IMR-90 (cell line): ENCODE data around the gene MAN2B1. TPM values are rescaled to one million over a fixed set of nuclear protein-coding genes. Genes with fewer than 3 reads are reported as not detected.

Experiments used
- ATAC-seq: fragments of 200-7000 bp; cut with Tn5 transposase; 2 replicates; pipeline ENCODE4 v1.9.1; 2020; ENCODE audit warnings: low read depth, mild to moderate bottlenecking, moderate library complexity
- BruUV-seq: library from RNA; stranded (reverse); fragments of 400-500 nt; replicated peaks from 2 replicates; lab custom pipeline; 2021; lab: Mats Ljungman, UMichigan
- CTCF ChIA-PET: fragments of 300-600 bp; formaldehyde crosslinking; extraction: SDS; loops from one replicate; lab custom pipeline; 2021; ENCODE audit warnings: antibody characterized with exemption; lab: Yijun Ruan, JAX
- POLR2A ChIA-PET: fragments of 300-600 bp; sonication (Branson Sonifier 250); formaldehyde crosslinking; loops from one replicate; lab custom pipeline; 2022; ENCODE audit warnings: antibody characterized with exemption; ENCODE audit not compliant: unreplicated experiment; lab: Charles Lee
- DNase-seq: peaks from one replicate; pipeline ENCODE4 v3.0.0; 2013
- H2AFZ ChIP-seq: replicated peaks from 2 replicates; pipeline ENCODE3; 2013; ENCODE audit warnings: low read length, mild to moderate bottlenecking; ENCODE audit not compliant: poor library complexity
- H2AK5ac ChIP-seq: 2 replicates; pipeline ENCODE4 v1.6.1; 2013; ENCODE audit warnings: low read depth, low read length, inconsistent platforms
- H2AK9ac ChIP-seq: replicated peaks from 2 replicates; pipeline ENCODE3; 2013; ENCODE audit warnings: mild to moderate bottlenecking, low read depth, low read length, moderate library complexity; ENCODE audit not compliant: poor library complexity
- H2BK120ac ChIP-seq: 2 replicates; pipeline ENCODE4 v1.6.1; 2013; ENCODE audit warnings: low read depth, low read length, inconsistent platforms
- H2BK15ac ChIP-seq: 3 replicates; pipeline ENCODE4 v1.6.1; 2013; ENCODE audit warnings: low read depth, low read length, inconsistent platforms
- H2BK20ac ChIP-seq: 2 replicates; pipeline ENCODE4 v1.6.1; 2013; ENCODE audit warnings: low read depth, mild to moderate bottlenecking, inconsistent platforms, low read length, moderate library complexity
- H2BK5ac ChIP-seq: 2 replicates; pipeline ENCODE4 v1.6.1; 2013; ENCODE audit warnings: mild to moderate bottlenecking, low read depth, low read length, inconsistent platforms; ENCODE audit not compliant: poor library complexity, severe bottlenecking
- H3K14ac ChIP-seq: replicated peaks from 2 replicates; pipeline ENCODE4 v1.6.1; 2013; ENCODE audit warnings: low read depth, low read length, inconsistent platforms
- H3K18ac ChIP-seq: 2 replicates; pipeline ENCODE4 v1.6.1; 2013; ENCODE audit warnings: low read depth, low read length, control low read depth
- H3K23ac ChIP-seq: 2 replicates; pipeline ENCODE4 v1.6.1; 2013; ENCODE audit warnings: low read depth, low read length, inconsistent platforms
- H3K27ac ChIP-seq: 2 replicates; pipeline ENCODE4 v1.5.1; 2013; ENCODE audit warnings: mild to moderate bottlenecking, control low read depth, low read length; ENCODE audit not compliant: insufficient read depth
- H3K27me3 ChIP-seq: 2 replicates; pipeline ENCODE4 v1.6.1; 2013; ENCODE audit warnings: low read length; ENCODE audit not compliant: control insufficient read depth, insufficient read depth
- H3K36me3 ChIP-seq: 2 replicates; pipeline ENCODE4 v1.6.1; 2013; ENCODE audit warnings: low read length, mixed read lengths; ENCODE audit not compliant: control insufficient read depth, insufficient read depth
- H3K4ac ChIP-seq: 2 replicates; pipeline ENCODE4 v1.6.1; 2013; ENCODE audit warnings: low read depth, low read length, inconsistent platforms
- H3K4me1 ChIP-seq: 2 replicates; pipeline ENCODE4 v1.6.1; 2013; ENCODE audit warnings: low read length, mixed read lengths; ENCODE audit not compliant: control insufficient read depth, insufficient read depth
- H3K4me2 ChIP-seq: 2 replicates; pipeline ENCODE4 v1.6.1; 2013; ENCODE audit warnings: low read depth, mild to moderate bottlenecking, control low read depth, low read length, moderate library complexity
- H3K4me3 ChIP-seq: 2 replicates; pipeline ENCODE4 v1.5.1; 2013; ENCODE audit warnings: low read depth, mild to moderate bottlenecking, control low read depth, low read length, moderate library complexity; ENCODE audit not compliant: insufficient read depth
- H3K56ac ChIP-seq: 2 replicates; pipeline ENCODE4 v1.6.1; 2013; ENCODE audit warnings: low read length, inconsistent platforms; ENCODE audit not compliant: insufficient read depth; ENCODE audit errors: extremely low read depth
- H3K79me1 ChIP-seq, 2 experiments: 2 replicates each; pipeline ENCODE4 v1.6.1; 2013; ENCODE audit warnings: low read length in 2 of 2, inconsistent platforms in 1 of 2, low read depth in 1 of 2
- H3K9ac ChIP-seq: 2 replicates; pipeline ENCODE4 v1.6.1; 2013; ENCODE audit warnings: low read depth, low read length, control low read depth
- H3K9me1 ChIP-seq: 2 replicates; pipeline ENCODE4 v1.6.1; 2013; ENCODE audit warnings: low read length, inconsistent platforms; ENCODE audit not compliant: insufficient read depth
- H3K9me3 ChIP-seq: 2 replicates; pipeline ENCODE4 v1.6.1; 2013; ENCODE audit warnings: low read length; ENCODE audit not compliant: control insufficient read depth, insufficient read depth
- H4K20me1 ChIP-seq: 2 replicates; pipeline ENCODE4 v1.6.1; 2013; ENCODE audit warnings: low read length, inconsistent platforms; ENCODE audit not compliant: insufficient read depth
- H4K5ac ChIP-seq: 2 replicates; pipeline ENCODE4 v1.6.1; 2013; ENCODE audit warnings: mild to moderate bottlenecking, low read depth, low read length, control low read depth
- H4K8ac ChIP-seq, 2 experiments: 2 replicates each; pipeline ENCODE4 v1.6.1; 2013; ENCODE audit warnings: low read depth in 2 of 2, low read length in 2 of 2, control low read depth in 1 of 2, inconsistent platforms in 1 of 2
- H4K91ac ChIP-seq: 2 replicates; pipeline ENCODE4 v1.6.1; 2013; ENCODE audit warnings: low read depth, low read length, inconsistent platforms; ENCODE audit not compliant: insufficient read depth
- MAZ ChIP-seq: IDR thresholded peaks from 2 replicates; pipeline ENCODE4 v1.6.1; 2012; ENCODE audit warnings: low read depth, mild to moderate bottlenecking, low read length, improper control_type of control experiment, moderate library complexity, borderline replicate concordance
- MXI1 ChIP-seq: IDR thresholded peaks from 2 replicates; pipeline ENCODE4 v1.6.1; 2012; ENCODE audit warnings: low read depth, mild to moderate bottlenecking, low read length, moderate library complexity, borderline replicate concordance
- WGBS, 2 experiments: methylation state at CpG; one replicate each; pipeline versions ENCODE4 v1.1.5 to v1.1.7; 2013; ENCODE audit warnings: missing lambda C conversion rate in 2 of 2; ENCODE audit not compliant: insufficient read length in 1 of 2; ENCODE audit errors: extremely low coverage in 2 of 2; 5-methylcytosine and 5-hydroxymethylcytosine counted together
- dilution Hi-C: fragments of 300-500 bp; cut with HindIII; formaldehyde crosslinking; loops from one replicate; pipeline ENCODE4 v1.14.3; 2018; ENCODE audit warnings: low sequenced_read_pairs; ENCODE audit not compliant: unreplicated experiment
- in situ Hi-C: fragments of 300-500 bp; cut with MboI; formaldehyde crosslinking; loops from 3 replicates; pipeline ENCODE4 v1.14.3; 2019; ENCODE audit warnings: low sequenced_read_pairs, inconsistent platforms, mixed read lengths
- intact Hi-C: fragments of 100-400 bp; cut with micrococcal nuclease; formaldehyde crosslinking; loops from 2 replicates; pipeline ENCODE4 v1.10.0; 2022
- polyA plus RNA-seq, 3 experiments: library from polyadenylated mRNA; depleted of rRNA; stranded (reverse); fragments of >200 nt; gene quantifications; 2 replicates each; pipeline ENCODE4 v1.2.3, GENCODE V29; 2012; ENCODE audit warnings: low replicate concordance in 1 of 3
- total RNA-seq: library from RNA; depleted of rRNA; stranded (reverse); fragments of >200 nt; gene quantifications from 2 replicates; pipeline ENCODE4 v1.2.3, GENCODE V29; 2012
- TF ChIP-seq, protein P1 (sequence below): conservative IDR thresholded peaks from 2 replicates; pipeline ENCODE4 v1.5.1; 2012; ENCODE audit warnings: mild to moderate bottlenecking, low read depth, low read length, improper control_type of control experiment

Gene MAN2B1
- total and polyA plus RNA-seq, 2 of the 4 experiments (the other 2 are of a cell fraction), result 10.4 to 55.4 TPM

GRCh38 chr19:12628040-12629022, 38.2 kb downstream of the MAN2B1 start:
- TF ChIP-seq, protein P1, sequence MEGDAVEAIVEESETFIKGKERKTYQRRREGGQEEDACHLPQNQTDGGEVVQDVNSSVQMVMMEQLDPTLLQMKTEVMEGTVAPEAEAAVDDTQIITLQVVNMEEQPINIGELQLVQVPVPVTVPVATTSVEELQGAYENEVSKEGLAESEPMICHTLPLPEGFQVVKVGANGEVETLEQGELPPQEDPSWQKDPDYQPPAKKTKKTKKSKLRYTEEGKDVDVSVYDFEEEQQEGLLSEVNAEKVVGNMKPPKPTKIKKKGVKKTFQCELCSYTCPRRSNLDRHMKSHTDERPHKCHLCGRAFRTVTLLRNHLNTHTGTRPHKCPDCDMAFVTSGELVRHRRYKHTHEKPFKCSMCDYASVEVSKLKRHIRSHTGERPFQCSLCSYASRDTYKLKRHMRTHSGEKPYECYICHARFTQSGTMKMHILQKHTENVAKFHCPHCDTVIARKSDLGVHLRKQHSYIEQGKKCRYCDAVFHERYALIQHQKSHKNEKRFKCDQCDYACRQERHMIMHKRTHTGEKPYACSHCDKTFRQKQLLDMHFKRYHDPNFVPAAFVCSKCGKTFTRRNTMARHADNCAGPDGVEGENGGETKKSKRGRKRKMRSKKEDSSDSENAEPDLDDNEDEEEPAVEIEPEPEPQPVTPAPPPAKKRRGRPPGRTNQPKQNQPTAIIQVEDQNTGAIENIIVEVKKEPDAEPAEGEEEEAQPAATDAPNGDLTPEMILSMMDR, result no peak
- TF ChIP-seq MAZ (no peak), MXI1 (no peak)
- Histone ChIP-seq H3K4me3 (no peak overlapping the region), H3K4ac (no peak overlapping the region), H3K36me3 (peaks cover 71% of the 10 kb centered on the region), H3K27me3 (no peaks in the 10 kb centered on the region), H2AK5ac (no peak overlapping the region), H3K14ac (no peak overlapping the region), H4K8ac (no peak overlapping the region), H3K56ac (no peak overlapping the region), H3K27ac (no peak overlapping the region), H2AK9ac (no peak overlapping the region), H2BK20ac (no peak overlapping the region), H2AFZ (no peak overlapping the region), H4K91ac (no peak overlapping the region), H2BK5ac (no peak overlapping the region), H3K4me2 (no peak overlapping the region), H3K9me1 (no peaks in the 10 kb centered on the region), H3K9ac (no peak overlapping the region), H4K5ac (no peak overlapping the region), H3K18ac (no peak overlapping the region), H3K79me1 (peaks cover 6 to 12% of the 10 kb centered on the region in 2 experiments), H4K20me1 (peaks cover 2% of the 10 kb centered on the region; the same call in 1 of the 2 replicates), H3K4me1 (no peaks in the 10 kb centered on the region), H2BK120ac (no peak overlapping the region), H2BK15ac (no peak overlapping the region), H3K23ac (no peak overlapping the region), H3K9me3 (peaks cover 59% of the 10 kb centered on the region)
- DNase-seq (peak; percentile 17), ATAC-seq (no peak)
- WGBS, 2 experiments, result no CpG with 5 or more reads among the region's 17 CpGs
- intact Hi-C loops, result no loop called here
- ChIA-PET CTCF (no interaction called here), POLR2A (no interaction called here)
- in situ Hi-C loops, result no loop called here
- dilution Hi-C loops, result no loop called here
- TSS peak; percentile 31 for BruUV-seq
